GM19351 (cell line): ENCODE measurements around the gene DLGAP1.
"Not testable (repeated sequence)": the region's sequence is repeated elsewhere in the genome, so short reads cannot be mapped to it uniquely, and the experiment has no call there.

Source experiments
- ATAC-seq: cut with Tn5 transposase; IDR thresholded peaks from one replicate; pipeline ENCODE4 v1.9.1; 2021; ENCODE audit warnings: mild to moderate bottlenecking, moderate library complexity; ENCODE audit not compliant: unreplicated experiment

Gene DLGAP1

GRCh38 chr18:4293337-4293736 is 161.8 kb downstream of the DLGAP1 start:
- ATAC-seq: no peak

GRCh38 chr18:4292696-4293095 is 162.4 kb downstream of the DLGAP1 start:
- ATAC-seq: no peak

- not testable (repeated sequence) for ATAC-seq
Observed at GRCh38 chr18:4287340-4287739, 167.8 kb downstream of the DLGAP1 start.

- ATAC-seq: no peak
Observed at GRCh38 chr18:4286256-4286655, 168.9 kb downstream of the DLGAP1 start.

- ATAC-seq: no peak
Observed at GRCh38 chr18:4285525-4285924, 169.6 kb downstream of the DLGAP1 start.

GRCh38 chr18:4284528-4284927 is 170.6 kb downstream of the DLGAP1 start:
- no peak for ATAC-seq

- ATAC-seq: no peak
Observed at GRCh38 chr18:4283746-4284291, 171.3 kb downstream of the DLGAP1 start.

- no peak for ATAC-seq
Observed at GRCh38 chr18:4282954-4283353, 172.2 kb downstream of the DLGAP1 start.

GRCh38 chr18:4276953-4277585 is 178.0 kb downstream of the DLGAP1 start:
- peak; percentile 89 for ATAC-seq

GRCh38 chr18:4271952-4272351 is 183.2 kb downstream of the DLGAP1 start:
- no peak for ATAC-seq

- ATAC-seq: no peak
Observed at GRCh38 chr18:4270988-4271387, 184.1 kb downstream of the DLGAP1 start.

GRCh38 chr18:4270016-4270415 is 185.1 kb downstream of the DLGAP1 start:
- peak; percentile 85 for ATAC-seq

- ATAC-seq: no peak
Observed at GRCh38 chr18:4267641-4268040, 187.5 kb downstream of the DLGAP1 start.

GRCh38 chr18:4264347-4264791 is 190.7 kb downstream of the DLGAP1 start:
- ATAC-seq: no peak

GRCh38 chr18:4260107-4260506 is 195.0 kb downstream of the DLGAP1 start:
- no peak for ATAC-seq

GRCh38 chr18:4256766-4257417 is 198.2 kb downstream of the DLGAP1 start:
- ATAC-seq: no peak

GRCh38 chr18:4254840-4255239 is 200.3 kb downstream of the DLGAP1 start:
- no peak for ATAC-seq

- ATAC-seq: no peak
Observed at GRCh38 chr18:4252829-4253228, 202.3 kb downstream of the DLGAP1 start.

- no peak for ATAC-seq
Observed at GRCh38 chr18:4251873-4252272, 203.2 kb downstream of the DLGAP1 start.

GRCh38 chr18:4251206-4251605 is 203.9 kb downstream of the DLGAP1 start:
- ATAC-seq: no peak

GRCh38 chr18:4250141-4250540 is 205.0 kb downstream of the DLGAP1 start:
- ATAC-seq: no peak

- ATAC-seq: no peak
Observed at GRCh38 chr18:4248686-4249085, 206.4 kb downstream of the DLGAP1 start.
